NCI-H146 treated with DMSO at 0.1 percent for 48 hours (cell line): ENCODE measurements around the gene ARHGEF40.
A peak's percentile ranks its signal among the peaks of the same experiment; 100 is the strongest.

ENCODE experiments used
- DNase-seq: peaks from one replicate; lab custom pipeline; 2025; ENCODE audit not compliant: unreplicated experiment; lab: John Stamatoyannopoulos, UW

Gene ARHGEF40

GRCh38 chr14:21113369-21113768, 43.3 kb downstream of the ARHGEF40 start:
- no peak for DNase-seq

GRCh38 chr14:21118933-21119332, 48.8 kb downstream of the ARHGEF40 start:
- DNase-seq: no peak

GRCh38 chr14:21120686-21121085, 50.6 kb downstream of the ARHGEF40 start:
- no peak for DNase-seq

GRCh38 chr14:21121122-21121521, 51.0 kb downstream of the ARHGEF40 start:
- no peak for DNase-seq

- no peak for DNase-seq
Measured at GRCh38 chr14:21123429-21123828, 53.3 kb downstream of the ARHGEF40 start.

GRCh38 chr14:21133901-21134300, 63.8 kb downstream of the ARHGEF40 start:
- DNase-seq: no peak

- peak; percentile 0 for DNase-seq
Measured at GRCh38 chr14:21136024-21136423, 65.9 kb downstream of the ARHGEF40 start.
